ENCODE results near the gene CAMTA1.

CAMTA1 gene

GRCh38 chr1:7022058-7022457 is 236.8 kb downstream of the CAMTA1 start:
- DNase-seq (ENCODE audit: low read depth): no peak
- TF ChIP-seq CTCF (IDR thresholded peaks at IDR 0.05; ENCODE audit: insufficient read depth, low read depth, low read length, missing control alignments): no peak
- H3K4me3 ChIP-seq (ENCODE audit: low read depth, low read length): no peak overlapping the region

- H3K4me3 ChIP-seq (ENCODE audit: low read depth, low read length): no peak overlapping the region
- no peak for DNase-seq (ENCODE audit: low read depth)
- TF ChIP-seq CTCF (IDR thresholded peaks at IDR 0.05; ENCODE audit: insufficient read depth, low read depth, low read length, missing control alignments): no peak
Observed at GRCh38 chr1:7025013-7025412, 239.8 kb downstream of the CAMTA1 start.

GRCh38 chr1:7026169-7026568 is 240.9 kb downstream of the CAMTA1 start:
- DNase-seq (ENCODE audit: low read depth): no peak
- TF ChIP-seq CTCF (IDR thresholded peaks at IDR 0.05; ENCODE audit: insufficient read depth, low read depth, low read length, missing control alignments): no peak
- no peak overlapping the region for H3K4me3 ChIP-seq (ENCODE audit: low read depth, low read length)

- H3K4me3 ChIP-seq (ENCODE audit: low read depth, low read length): no peak overlapping the region
- DNase-seq (ENCODE audit: low read depth): no peak
- TF ChIP-seq CTCF (IDR thresholded peaks at IDR 0.05; ENCODE audit: insufficient read depth, low read depth, low read length, missing control alignments): no peak
Observed at GRCh38 chr1:7032992-7033391, 247.7 kb downstream of the CAMTA1 start.

- no peak overlapping the region for H3K4me3 ChIP-seq (ENCODE audit: low read depth, low read length)
- TF ChIP-seq CTCF (IDR thresholded peaks at IDR 0.05; ENCODE audit: insufficient read depth, low read depth, low read length, missing control alignments): no peak
- no peak for DNase-seq (ENCODE audit: low read depth)
Observed at GRCh38 chr1:7036386-7036785, 251.1 kb downstream of the CAMTA1 start.

- DNase-seq (ENCODE audit: low read depth): no peak
- no peak for TF ChIP-seq CTCF (IDR thresholded peaks at IDR 0.05; ENCODE audit: insufficient read depth, low read depth, low read length, missing control alignments)
- H3K4me3 ChIP-seq (ENCODE audit: low read depth, low read length): no peak overlapping the region
Observed at GRCh38 chr1:7039590-7040220, 254.5 kb downstream of the CAMTA1 start.

All from GM12865 (cell line).